ENCODE results near the gene CTSK.
"Not testable (repeated sequence)": the region's sequence is repeated elsewhere in the genome, so short reads cannot be mapped to it uniquely, and the experiment has no call there.

Gene CTSK

DNA sequence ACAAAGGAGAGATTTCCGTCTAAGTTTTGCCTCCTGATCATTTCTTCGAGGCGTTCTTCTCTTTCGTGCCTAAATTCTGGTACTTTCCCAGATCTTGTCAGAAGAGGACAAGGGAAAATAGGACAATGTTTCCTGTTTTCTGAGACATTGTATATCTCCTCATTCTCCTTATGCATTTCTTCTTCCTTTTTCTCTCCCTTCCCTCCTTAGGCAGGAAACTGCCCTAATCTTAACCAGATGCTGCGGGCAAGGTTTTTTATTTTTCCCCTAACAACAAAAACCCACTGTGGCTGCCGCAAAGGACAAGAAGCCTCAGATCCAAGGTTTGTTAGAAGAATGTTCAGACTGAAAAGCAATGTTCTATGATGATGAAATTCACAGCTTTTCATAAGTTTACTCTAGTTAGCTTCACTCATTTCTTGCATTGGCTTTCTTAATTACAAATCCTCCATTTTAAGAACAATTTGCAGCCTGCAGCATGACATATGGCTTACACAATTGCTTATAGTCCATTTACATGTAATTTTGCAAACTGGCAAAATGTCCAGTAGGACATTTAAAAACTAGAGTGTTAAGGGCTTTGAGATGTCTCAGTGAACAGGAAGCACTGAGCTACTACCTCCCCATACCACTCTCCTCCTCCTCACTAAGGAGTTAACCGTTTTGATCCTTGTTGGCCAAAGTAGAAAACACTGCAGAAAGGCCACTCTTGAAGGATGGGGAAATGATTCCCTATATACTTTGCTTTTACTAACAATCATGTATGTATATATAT, 624 bp downstream of the CTSK start:
- DNase-seq (ENCODE audit: low read depth in 2 of 2) = no peak

DNA sequence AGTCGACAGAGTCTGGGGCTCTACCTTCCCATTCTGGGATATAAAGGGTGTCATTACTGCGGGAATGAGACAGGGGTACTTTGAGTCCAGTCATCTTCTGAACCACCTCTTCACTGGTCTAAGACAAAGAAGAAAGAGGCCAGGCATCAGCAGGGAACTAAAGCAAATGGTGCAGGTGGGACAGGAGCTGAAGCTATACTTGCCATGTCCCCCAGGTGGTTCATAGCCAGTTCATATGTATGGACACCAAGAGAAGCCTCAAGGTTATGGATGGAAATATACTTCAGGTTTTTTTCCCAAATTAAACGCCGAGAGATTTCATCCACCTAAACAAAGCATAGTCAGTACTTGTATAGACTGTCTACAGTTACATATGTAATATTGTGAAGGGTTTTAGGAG, 2.2 kb downstream of the CTSK start:
- no peak for DNase-seq (ENCODE audit: low read depth in 2 of 2)

DNA sequence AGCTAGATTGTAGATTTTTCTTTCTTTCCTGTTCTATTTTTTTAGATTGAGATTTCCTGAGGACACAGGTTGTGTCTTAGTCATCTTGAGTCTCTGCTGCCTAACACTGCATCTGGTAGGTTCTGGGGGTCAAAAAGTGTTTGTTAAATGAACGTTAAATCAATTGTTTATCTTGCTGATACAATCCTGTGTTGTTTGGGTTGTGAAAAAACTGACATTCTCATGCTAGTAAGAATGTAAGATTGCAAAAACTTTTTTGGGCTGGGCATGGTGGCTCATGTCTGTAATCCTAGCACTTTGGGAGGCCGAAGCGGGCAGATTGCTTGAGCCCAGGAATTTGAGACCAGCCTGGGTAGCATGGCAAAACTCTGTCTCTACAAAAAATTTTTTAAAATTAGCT, 3.4 kb downstream of the CTSK start:
- DNase-seq (ENCODE audit: low read depth in 2 of 2) = no peak

DNA sequence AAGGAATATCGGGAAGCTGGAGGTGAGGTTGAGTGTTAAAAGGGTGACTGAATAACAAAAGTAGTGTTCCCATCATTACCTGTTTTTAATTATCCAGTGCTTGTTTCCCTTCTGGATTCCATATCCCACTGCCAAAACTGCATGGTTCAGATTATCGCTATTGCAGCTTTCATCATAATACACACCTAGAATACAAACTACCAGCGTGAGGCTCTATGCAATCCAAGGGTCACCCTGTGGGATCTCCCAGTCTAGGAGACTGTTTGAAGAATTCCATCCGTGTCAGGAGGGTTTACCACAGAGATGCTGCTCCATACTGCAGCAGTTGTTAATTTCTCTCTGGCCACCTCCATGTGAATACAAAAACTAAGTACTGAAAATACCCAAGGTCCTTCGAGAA, 9.0 kb downstream of the CTSK start:
- no peak for DNase-seq (ENCODE audit: low read depth in 2 of 2)

DNA sequence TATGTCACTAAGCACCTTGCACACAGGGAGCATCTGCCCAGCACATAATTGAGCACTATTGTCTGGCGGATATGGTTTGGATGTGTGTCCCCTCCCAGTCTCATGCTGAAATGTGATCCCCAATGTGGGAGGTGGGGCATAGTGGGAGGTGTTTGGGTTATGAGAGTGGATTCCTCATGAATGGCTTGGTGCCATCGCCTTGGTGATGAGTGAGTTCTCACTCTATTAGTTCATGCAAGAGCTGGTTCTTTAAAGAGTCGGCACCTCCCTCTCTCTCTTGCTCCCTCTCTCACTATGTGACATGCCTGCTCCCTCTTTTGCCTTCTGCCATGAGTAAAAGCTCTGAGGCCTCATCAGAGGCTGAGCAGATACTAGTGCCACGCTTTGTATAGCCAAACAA, 9.5 kb downstream of the CTSK start:
- DNase-seq (ENCODE audit: low read depth in 2 of 2) = no peak

DNA sequence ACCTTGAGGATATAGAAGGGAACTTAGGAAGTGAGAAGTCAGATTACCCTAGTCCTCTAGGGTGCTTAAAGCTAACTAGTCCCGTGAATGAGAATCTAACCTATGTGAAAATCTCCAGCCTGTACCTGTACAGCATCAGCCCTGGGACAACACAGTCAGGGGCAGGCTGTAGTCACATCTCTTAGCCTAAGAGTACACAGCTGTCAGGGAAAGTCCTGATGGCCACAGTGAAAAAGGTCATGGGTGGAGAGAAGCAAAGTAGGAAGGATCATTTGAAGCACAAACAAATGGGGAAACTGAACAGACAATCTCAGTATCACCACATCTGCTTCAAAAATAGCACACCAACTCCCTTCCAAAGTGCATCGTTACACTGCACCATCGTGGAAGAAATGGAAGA, 11.7 kb downstream of the CTSK start:
- DNase-seq (ENCODE audit: low read depth in 2 of 2) = no peak

DNA sequence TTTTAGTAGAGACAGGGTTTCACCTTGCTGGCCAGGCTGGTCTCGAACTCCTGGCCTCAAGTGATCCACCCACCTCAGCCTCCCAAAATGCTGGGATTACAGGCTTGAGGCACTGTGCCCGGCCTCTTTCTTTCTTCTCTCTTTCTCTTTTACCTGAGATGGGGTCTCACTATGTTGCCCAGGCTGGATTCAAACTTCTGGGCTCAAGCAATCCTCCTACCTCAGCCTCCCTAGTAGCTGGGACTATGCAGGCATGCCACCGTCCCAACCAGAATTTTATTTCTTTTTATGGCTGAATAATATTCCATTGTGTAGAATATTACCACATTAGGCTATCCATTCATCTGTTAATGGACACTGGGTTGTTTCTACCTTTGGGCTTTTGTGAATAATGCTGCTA, 14.3 kb downstream of the CTSK start:
- not testable (repeated sequence) for DNase-seq (ENCODE audit: low read depth in 2 of 2)

DNA sequence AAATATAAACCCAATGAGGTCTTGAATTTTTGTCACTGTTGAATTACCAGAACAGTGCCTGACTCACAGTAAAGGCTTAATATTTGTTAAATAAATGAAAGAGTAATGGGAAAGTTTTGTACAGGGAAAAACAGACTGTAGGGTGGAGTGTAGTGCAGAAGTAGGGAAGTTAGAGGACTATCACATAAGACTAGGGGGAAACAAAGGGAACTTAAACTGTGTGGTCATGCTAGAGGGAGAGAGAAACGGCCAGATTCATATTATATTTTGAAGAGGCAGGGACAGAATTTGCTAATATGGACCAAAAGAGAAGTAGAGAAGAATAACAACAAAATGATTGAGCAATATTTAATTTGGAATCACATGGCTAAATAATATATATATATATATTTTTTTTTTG, 14.8 kb downstream of the CTSK start:
- DNase-seq (ENCODE audit: low read depth in 2 of 2) = no peak

DNA sequence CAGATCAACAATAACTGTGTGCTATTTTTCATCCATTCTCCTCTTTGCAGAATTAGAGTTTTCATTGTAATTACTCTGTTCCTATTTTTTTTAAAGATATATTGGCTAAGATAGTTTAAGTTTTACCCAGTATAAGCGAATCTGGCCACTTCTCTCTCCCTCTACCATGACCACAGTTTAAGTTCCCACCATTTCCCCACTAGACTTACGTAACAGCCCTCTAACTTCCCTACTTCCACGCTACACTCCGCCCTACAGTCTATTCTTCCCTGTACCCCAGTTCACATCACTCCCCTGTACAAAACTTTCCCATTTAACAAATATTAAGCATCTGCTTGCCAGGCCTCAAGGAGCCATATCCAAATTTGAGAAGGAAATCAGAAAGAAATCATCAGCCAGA, 16.5 kb downstream of the CTSK start:
- no peak for DNase-seq (ENCODE audit: low read depth in 2 of 2)

DNA sequence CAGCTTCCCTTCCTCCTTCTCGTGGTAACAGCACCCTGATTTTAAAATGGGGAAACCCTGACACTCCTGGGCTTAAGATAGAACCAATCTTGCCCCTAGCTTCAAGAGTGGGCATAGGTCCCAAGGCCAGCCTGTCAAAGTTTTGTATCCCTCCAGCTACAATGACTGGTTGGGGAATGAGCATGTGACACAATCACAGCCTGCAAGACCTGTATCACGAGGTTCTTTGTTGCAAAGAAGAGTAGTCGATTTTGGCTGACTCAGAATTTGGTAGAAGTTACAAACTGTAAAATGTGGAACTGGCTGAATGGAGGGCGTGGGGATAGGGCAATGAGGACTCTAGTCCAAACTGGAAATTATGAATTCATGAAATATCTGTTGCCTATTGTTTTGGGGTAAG, 18.7 kb downstream of the CTSK start:
- no peak for DNase-seq (ENCODE audit: low read depth in 2 of 2)

DNA sequence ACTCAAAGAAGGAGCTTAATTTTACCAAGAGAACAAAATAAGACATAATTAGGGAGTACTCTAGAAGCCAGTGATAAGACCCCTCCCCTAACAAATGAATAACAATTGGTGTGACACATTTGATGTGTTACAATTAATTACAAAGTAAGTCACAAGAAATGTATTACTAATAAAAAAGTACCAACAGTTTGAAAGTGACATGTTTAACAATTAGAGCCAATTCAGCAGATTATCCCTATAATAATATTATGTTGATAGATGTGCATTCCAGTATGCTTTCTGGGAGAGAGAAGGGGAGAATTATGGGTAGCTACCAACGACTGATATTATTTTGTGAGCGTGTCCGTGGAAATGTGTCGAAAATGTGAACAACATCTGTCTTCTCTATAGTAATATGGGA, 19.1 kb downstream of the CTSK start:
- no peak for DNase-seq (ENCODE audit: low read depth in 2 of 2)

DNA sequence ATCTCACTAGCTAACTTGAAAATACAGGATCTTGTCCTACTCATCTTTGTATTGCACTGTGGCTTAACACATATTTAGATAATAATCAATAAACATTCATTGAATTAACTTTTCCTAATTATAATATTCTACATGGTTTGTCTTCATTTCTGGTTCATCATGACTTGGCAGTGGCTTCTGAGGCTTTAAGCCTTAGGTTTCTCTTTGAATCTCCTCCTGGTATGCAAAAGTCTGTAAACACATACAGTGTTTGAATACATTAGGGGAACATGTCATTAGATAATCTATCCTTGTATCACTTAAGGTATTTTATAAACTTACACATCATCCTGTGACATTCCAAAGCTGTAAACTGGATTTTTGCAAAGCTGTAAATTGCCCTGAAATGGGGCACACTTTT, 20.6 kb downstream of the CTSK start:
- no peak for DNase-seq (ENCODE audit: low read depth in 2 of 2)

DNA sequence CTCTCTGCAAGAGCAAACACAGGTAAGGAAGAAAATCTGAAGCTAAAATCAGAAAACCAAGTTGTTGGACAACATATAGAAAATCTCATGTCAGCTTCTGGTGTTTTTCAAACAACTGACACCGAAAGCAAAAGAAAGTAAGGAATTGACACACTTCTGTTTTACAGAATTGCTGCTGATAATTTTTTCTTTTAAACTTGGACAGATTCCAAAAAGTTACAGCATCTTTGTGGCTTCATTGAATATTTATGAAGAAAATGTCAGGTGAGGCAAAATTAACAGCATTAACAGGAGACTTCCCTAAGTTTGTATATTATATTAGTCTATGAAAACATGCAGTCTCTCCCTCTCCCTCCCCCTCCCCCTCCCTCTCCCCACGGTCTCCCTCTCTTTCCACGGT, 27.6 kb downstream of the CTSK start:
- no peak for DNase-seq (ENCODE audit: low read depth in 2 of 2)

DNA sequence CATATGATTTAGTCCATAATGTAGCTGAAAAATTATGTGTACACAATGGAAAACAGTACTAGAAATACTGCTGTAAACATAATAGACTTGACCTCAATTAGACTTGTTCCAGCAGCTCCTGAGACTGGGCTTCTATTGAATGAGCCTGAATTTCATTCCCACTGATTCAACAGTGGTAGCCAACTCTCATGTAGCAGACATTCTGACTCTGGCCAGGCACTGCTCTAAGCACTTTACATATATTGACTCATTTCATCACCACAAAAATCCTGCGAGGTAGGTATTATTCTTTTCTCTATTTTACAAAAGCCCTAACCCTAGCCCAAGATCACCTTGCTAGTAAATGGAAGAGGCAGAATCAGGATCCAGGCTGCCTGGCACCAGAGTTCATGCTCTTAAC, 29.7 kb downstream of the CTSK start:
- no peak for DNase-seq (ENCODE audit: low read depth in 2 of 2)

DNA sequence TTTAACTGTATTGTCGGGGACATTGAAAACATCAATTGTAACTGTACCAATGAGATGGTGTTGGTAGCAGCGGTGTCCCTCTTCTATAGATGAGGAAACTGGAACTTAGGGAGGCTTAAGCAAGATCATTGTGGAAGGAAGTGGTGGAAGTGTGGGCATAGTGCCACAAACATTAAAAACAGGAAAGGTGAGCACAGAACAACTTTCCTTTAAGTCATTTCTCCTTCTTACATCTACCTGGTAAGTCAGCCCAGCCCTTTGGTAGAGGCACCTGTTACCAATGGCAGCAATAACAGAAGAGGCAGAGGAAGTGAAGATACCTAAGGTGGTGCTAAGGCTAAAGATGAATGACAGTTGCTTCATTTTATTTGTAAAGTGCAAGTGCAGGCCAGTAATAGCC, 30.5 kb downstream of the CTSK start:
- DNase-seq (ENCODE audit: low read depth in 2 of 2) = no peak

DNA sequence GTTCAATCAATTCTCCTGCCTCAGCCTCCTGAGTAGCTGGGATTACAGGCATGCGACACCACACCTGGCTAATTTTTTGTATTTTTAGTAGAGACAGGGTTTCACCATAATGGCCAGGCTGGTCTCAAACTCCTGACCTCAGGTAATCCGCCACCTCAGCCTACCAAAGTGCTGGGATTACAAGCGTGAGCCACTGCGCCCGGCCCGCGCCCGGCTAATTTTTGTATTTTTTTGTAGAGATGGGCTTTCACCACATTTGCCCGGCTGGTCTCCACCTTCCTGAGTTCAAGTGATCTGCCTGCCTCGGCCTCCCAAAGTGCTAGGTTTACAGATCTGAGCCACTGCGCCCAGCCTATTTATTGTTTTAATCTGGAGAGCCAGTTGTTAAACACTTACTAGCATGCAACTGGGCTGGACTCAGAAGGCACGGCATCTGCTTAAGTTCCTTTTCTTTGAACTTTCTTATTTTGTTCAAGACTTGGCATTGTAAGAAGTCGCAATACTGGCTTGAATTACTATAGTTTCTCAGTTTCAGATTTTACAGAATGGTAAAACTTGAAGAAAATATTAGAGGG, 32.0 kb downstream of the CTSK start:
- DNase-seq (ENCODE audit: low read depth in 2 of 2) = not testable (repeated sequence)

DNA sequence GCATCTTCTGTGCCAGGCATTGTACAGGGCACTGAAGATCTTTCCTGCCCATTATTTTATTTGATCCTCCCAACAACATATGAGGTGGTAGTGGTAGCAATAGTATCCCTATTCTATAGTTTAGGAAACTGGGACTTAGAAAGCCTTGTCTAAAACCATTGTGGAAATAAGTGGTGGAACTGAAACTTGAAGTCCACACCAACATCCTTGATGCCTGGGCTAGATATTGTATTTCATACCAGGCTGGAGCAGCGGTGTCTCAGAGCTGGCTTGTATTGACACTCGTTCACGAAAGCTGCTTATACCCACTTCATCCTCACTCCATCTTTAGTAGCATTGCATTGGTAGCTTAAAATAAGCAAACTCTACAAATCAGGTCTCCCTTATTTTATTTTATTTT, 32.8 kb downstream of the CTSK start:
- DNase-seq (ENCODE audit: low read depth in 2 of 2) = no peak

DNA sequence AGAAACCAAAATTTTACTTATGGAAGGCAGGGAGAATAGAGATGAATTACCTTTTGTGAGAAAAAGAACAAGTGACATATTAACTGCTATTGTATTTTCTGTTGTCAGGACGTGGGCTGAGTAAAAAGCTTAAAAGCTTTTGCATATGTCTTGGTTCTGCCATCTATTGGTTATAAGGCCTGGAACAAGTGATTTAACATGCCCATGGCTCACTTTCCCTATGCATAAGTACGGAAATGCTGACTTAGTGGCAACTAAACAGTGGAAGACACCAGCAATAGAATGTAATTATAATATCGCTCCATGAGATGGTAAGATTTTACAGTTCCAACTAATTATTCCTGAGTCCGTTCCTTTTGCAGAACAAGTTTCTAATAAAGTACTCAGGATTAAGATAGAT, 35.7 kb downstream of the CTSK start:
- no peak for DNase-seq (ENCODE audit: low read depth in 2 of 2)

DNA sequence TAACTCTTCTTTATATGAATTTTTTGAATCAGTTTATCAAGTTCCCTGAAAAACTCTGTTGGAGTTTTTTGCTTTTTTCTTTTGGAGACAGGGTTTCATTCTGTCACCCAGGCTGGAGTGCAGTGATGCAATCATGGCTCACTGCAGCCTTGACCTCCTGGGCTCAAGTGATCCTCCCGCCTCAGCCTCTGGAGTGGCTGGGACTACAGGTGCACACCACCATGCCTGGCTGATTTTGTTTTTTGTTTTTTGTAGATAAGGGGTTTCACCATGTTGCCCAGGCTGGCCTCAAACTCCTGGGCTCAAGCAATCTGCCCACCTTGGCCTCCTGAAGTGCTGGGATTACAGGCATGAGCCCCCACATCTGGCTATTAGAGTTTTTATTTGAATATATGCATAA, 40.4 kb downstream of the CTSK start:
- DNase-seq (ENCODE audit: low read depth in 2 of 2) = not testable (repeated sequence)

DNA sequence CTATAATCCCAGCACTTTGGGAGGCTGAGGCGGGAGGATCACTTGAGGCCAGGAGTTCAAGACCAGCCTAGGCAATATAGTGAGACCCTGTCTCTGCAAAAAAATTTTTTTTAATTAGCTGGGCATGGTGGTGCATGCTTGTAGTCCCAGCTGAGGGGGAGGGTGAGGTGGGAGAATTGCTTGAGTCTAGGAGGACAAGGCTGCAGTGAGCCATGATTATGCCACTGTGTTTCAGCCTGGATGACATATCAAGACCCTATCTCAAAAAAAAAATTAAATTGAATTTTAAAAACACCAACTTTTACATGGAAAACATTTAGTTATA, 42.1 kb downstream of the CTSK start:
- not testable (repeated sequence) for DNase-seq (ENCODE audit: low read depth in 2 of 2)

DNA sequence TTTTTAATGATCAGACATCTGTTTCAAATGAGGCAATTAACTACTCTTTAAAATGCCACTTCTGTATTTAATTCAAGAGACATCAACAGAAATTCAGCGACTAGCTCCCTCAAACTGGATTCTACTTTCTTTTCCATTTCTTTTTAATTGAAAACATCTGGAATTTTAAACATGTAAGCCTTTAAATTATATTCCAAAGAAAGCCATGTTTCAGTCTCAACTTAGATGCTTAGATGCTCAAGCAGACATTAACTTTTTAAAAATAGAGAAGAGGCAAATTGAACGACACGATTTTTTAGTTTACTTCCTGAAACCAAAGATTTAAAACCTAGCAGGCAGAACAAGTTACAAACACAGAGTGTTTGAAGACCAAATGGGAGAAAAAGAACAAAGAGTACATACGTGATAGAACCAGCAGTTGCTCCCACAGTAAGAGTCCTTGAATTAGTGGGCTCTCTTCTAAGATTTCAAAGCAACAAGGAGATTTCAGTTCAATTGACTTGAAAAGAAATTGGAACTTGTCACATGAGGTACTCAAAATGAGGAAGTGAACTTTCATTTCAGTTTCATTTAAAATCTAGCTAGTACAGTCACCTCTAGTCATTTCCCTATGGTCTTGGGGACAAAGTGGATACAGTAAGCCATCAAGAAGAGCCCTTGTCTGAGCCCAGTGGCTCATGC, 42.6 kb downstream of the CTSK start, which contains the start of gene CTSS:
TSS of gene CTSS (minus strand) at position 483 of the 681 bp plus-strand sequence. CDS start 1,015 bp downstream, outside the sequence.
- DNase-seq (ENCODE audit: low read depth in 2 of 2) = no peak

DNA sequence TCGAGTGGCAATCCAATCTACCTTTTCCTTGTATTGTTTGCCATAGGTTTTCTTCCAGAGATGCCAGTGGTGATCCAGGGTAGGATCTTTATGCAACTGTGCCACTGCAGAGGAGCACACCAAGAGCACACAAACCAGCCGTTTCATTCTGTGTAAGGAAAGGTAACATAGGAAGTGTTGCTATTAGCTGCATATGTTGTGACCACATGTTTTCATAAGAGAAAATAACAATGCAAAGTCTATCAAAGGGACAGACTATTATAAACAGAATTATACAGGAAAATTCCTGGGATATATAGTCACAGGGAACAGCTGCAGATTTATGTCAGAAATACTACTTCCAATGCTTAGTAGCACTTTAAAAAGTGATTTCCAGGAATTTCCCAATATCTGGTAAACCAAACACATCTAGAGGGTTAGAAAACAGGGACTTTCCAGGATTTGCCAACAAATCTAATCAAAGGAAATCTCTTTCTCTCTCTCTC, 43.4 kb downstream of the CTSK start:
- DNase-seq (ENCODE audit: low read depth in 2 of 2) = no peak

DNA sequence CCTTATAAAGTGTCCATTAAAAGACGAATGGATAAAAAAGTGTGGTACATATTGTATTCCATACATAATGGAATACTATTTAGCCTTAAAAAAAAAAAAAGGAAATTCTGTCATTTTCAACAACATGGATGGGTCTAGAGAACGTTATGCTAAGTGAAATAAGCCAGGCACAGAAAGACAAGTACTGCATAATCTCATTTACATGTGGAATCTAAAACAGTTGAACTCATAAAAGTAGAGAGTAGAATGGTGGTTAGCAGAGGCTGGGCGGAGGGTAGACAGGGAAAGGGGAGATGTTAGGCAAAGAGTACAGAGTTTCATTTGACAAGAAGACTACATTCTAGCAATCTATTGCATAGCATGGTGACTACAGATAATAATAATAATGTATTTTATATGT, 45.0 kb downstream of the CTSK start:
- no peak for DNase-seq (ENCODE audit: low read depth in 2 of 2)
